IMR-90 (cell line): ENCODE results near the gene KCNMB3. TPM values are rescaled to one million over a fixed set of nuclear protein-coding genes. Genes with fewer than 3 reads are reported as not detected.

Experiments used
- ATAC-seq: fragments of 200-7000 bp; cut with Tn5 transposase; 2 replicates; pipeline ENCODE4 v1.9.1; 2020; ENCODE audit warnings: low read depth, mild to moderate bottlenecking, moderate library complexity
- BruUV-seq: library from RNA; stranded (reverse); fragments of 400-500 nt; replicated peaks from 2 replicates; lab custom pipeline; 2021; lab: Mats Ljungman, UMichigan
- CTCF ChIA-PET: fragments of 300-600 bp; formaldehyde crosslinking; extraction: SDS; loops from one replicate; lab custom pipeline; 2021; ENCODE audit warnings: antibody characterized with exemption; lab: Yijun Ruan, JAX
- POLR2A ChIA-PET: fragments of 300-600 bp; sonication (Branson Sonifier 250); formaldehyde crosslinking; loops from one replicate; lab custom pipeline; 2022; ENCODE audit warnings: antibody characterized with exemption; ENCODE audit not compliant: unreplicated experiment; lab: Charles Lee
- DNase-seq: peaks from one replicate; pipeline ENCODE4 v3.0.0; 2013
- H2AFZ ChIP-seq: replicated peaks from 2 replicates; pipeline ENCODE3; 2013; ENCODE audit warnings: low read length, mild to moderate bottlenecking; ENCODE audit not compliant: poor library complexity
- H2AK5ac ChIP-seq: 2 replicates; pipeline ENCODE4 v1.6.1; 2013; ENCODE audit warnings: low read depth, low read length, inconsistent platforms
- H2AK9ac ChIP-seq: replicated peaks from 2 replicates; pipeline ENCODE3; 2013; ENCODE audit warnings: mild to moderate bottlenecking, low read depth, low read length, moderate library complexity; ENCODE audit not compliant: poor library complexity
- H2BK120ac ChIP-seq: 2 replicates; pipeline ENCODE4 v1.6.1; 2013; ENCODE audit warnings: low read depth, low read length, inconsistent platforms
- H2BK15ac ChIP-seq: 3 replicates; pipeline ENCODE4 v1.6.1; 2013; ENCODE audit warnings: low read depth, low read length, inconsistent platforms
- H2BK20ac ChIP-seq: 2 replicates; pipeline ENCODE4 v1.6.1; 2013; ENCODE audit warnings: low read depth, mild to moderate bottlenecking, inconsistent platforms, low read length, moderate library complexity
- H2BK5ac ChIP-seq: 2 replicates; pipeline ENCODE4 v1.6.1; 2013; ENCODE audit warnings: mild to moderate bottlenecking, low read depth, low read length, inconsistent platforms; ENCODE audit not compliant: poor library complexity, severe bottlenecking
- H3K14ac ChIP-seq: replicated peaks from 2 replicates; pipeline ENCODE4 v1.6.1; 2013; ENCODE audit warnings: low read depth, low read length, inconsistent platforms
- H3K18ac ChIP-seq: 2 replicates; pipeline ENCODE4 v1.6.1; 2013; ENCODE audit warnings: low read depth, low read length, control low read depth
- H3K23ac ChIP-seq: 2 replicates; pipeline ENCODE4 v1.6.1; 2013; ENCODE audit warnings: low read depth, low read length, inconsistent platforms
- H3K27ac ChIP-seq: 2 replicates; pipeline ENCODE4 v1.5.1; 2013; ENCODE audit warnings: mild to moderate bottlenecking, control low read depth, low read length; ENCODE audit not compliant: insufficient read depth
- H3K27me3 ChIP-seq: 2 replicates; pipeline ENCODE4 v1.6.1; 2013; ENCODE audit warnings: low read length; ENCODE audit not compliant: control insufficient read depth, insufficient read depth
- H3K36me3 ChIP-seq: 2 replicates; pipeline ENCODE4 v1.6.1; 2013; ENCODE audit warnings: low read length, mixed read lengths; ENCODE audit not compliant: control insufficient read depth, insufficient read depth
- H3K4ac ChIP-seq: 2 replicates; pipeline ENCODE4 v1.6.1; 2013; ENCODE audit warnings: low read depth, low read length, inconsistent platforms
- H3K4me1 ChIP-seq: 2 replicates; pipeline ENCODE4 v1.6.1; 2013; ENCODE audit warnings: low read length, mixed read lengths; ENCODE audit not compliant: control insufficient read depth, insufficient read depth
- H3K4me2 ChIP-seq: 2 replicates; pipeline ENCODE4 v1.6.1; 2013; ENCODE audit warnings: low read depth, mild to moderate bottlenecking, control low read depth, low read length, moderate library complexity
- H3K4me3 ChIP-seq: 2 replicates; pipeline ENCODE4 v1.5.1; 2013; ENCODE audit warnings: low read depth, mild to moderate bottlenecking, control low read depth, low read length, moderate library complexity; ENCODE audit not compliant: insufficient read depth
- H3K56ac ChIP-seq: 2 replicates; pipeline ENCODE4 v1.6.1; 2013; ENCODE audit warnings: low read length, inconsistent platforms; ENCODE audit not compliant: insufficient read depth; ENCODE audit errors: extremely low read depth
- H3K79me1 ChIP-seq, 2 experiments: 2 replicates each; pipeline ENCODE4 v1.6.1; 2013; ENCODE audit warnings: low read length in 2 of 2, inconsistent platforms in 1 of 2, low read depth in 1 of 2
- H3K9ac ChIP-seq: 2 replicates; pipeline ENCODE4 v1.6.1; 2013; ENCODE audit warnings: low read depth, low read length, control low read depth
- H3K9me1 ChIP-seq: 2 replicates; pipeline ENCODE4 v1.6.1; 2013; ENCODE audit warnings: low read length, inconsistent platforms; ENCODE audit not compliant: insufficient read depth
- H3K9me3 ChIP-seq: 2 replicates; pipeline ENCODE4 v1.6.1; 2013; ENCODE audit warnings: low read length; ENCODE audit not compliant: control insufficient read depth, insufficient read depth
- H4K20me1 ChIP-seq: 2 replicates; pipeline ENCODE4 v1.6.1; 2013; ENCODE audit warnings: low read length, inconsistent platforms; ENCODE audit not compliant: insufficient read depth
- H4K5ac ChIP-seq: 2 replicates; pipeline ENCODE4 v1.6.1; 2013; ENCODE audit warnings: mild to moderate bottlenecking, low read depth, low read length, control low read depth
- H4K8ac ChIP-seq, 2 experiments: 2 replicates each; pipeline ENCODE4 v1.6.1; 2013; ENCODE audit warnings: low read depth in 2 of 2, low read length in 2 of 2, control low read depth in 1 of 2, inconsistent platforms in 1 of 2
- H4K91ac ChIP-seq: 2 replicates; pipeline ENCODE4 v1.6.1; 2013; ENCODE audit warnings: low read depth, low read length, inconsistent platforms; ENCODE audit not compliant: insufficient read depth
- FOS ChIP-seq: fragments of 150-350 bp; IDR thresholded peaks from 2 replicates; pipeline ENCODE4 v1.6.1; 2016; ENCODE audit warnings: low read depth, low read length
- MAZ ChIP-seq: IDR thresholded peaks from 2 replicates; pipeline ENCODE4 v1.6.1; 2012; ENCODE audit warnings: low read depth, mild to moderate bottlenecking, low read length, improper control_type of control experiment, moderate library complexity, borderline replicate concordance
- NFE2L2 ChIP-seq: fragments of 150-350 bp; IDR thresholded peaks from 2 replicates; pipeline ENCODE4 v1.6.1; 2016; ENCODE audit warnings: low read depth, mild to moderate bottlenecking, low read length
- SMC3 ChIP-seq: fragments of 150-350 bp; IDR thresholded peaks from 2 replicates; pipeline ENCODE4 v1.6.1; 2016; ENCODE audit warnings: low read depth, mild to moderate bottlenecking, antibody characterized with exemption, low read length, moderate library complexity
- WGBS, 2 experiments: methylation state at CpG; one replicate each; pipeline versions ENCODE4 v1.1.5 to v1.1.7; 2013; ENCODE audit warnings: missing lambda C conversion rate in 2 of 2; ENCODE audit not compliant: insufficient read length in 1 of 2; ENCODE audit errors: extremely low coverage in 2 of 2; 5-methylcytosine and 5-hydroxymethylcytosine counted together
- dilution Hi-C: fragments of 300-500 bp; cut with HindIII; formaldehyde crosslinking; loops from one replicate; pipeline ENCODE4 v1.14.3; 2018; ENCODE audit warnings: low sequenced_read_pairs; ENCODE audit not compliant: unreplicated experiment
- in situ Hi-C: fragments of 300-500 bp; cut with MboI; formaldehyde crosslinking; loops from 3 replicates; pipeline ENCODE4 v1.14.3; 2019; ENCODE audit warnings: low sequenced_read_pairs, inconsistent platforms, mixed read lengths
- intact Hi-C: fragments of 100-400 bp; cut with micrococcal nuclease; formaldehyde crosslinking; loops from 2 replicates; pipeline ENCODE4 v1.10.0; 2022
- polyA plus RNA-seq, 3 experiments: library from polyadenylated mRNA; depleted of rRNA; stranded (reverse); fragments of >200 nt; gene quantifications; 2 replicates each; pipeline ENCODE4 v1.2.3, GENCODE V29; 2012; ENCODE audit warnings: low replicate concordance in 1 of 3
- total RNA-seq: library from RNA; depleted of rRNA; stranded (reverse); fragments of >200 nt; gene quantifications from 2 replicates; pipeline ENCODE4 v1.2.3, GENCODE V29; 2012

Gene KCNMB3
- total and polyA plus RNA-seq, 2 of the 4 experiments (the other 2 are of a cell fraction), result 0.72 to 1.2 TPM

GRCh38 chr3:179297971-179298725 lies 47.2 kb upstream of the KCNMB3 start:
- H2AK9ac ChIP-seq, result no peak overlapping the region
- no peak overlapping the region for H2BK5ac ChIP-seq
- TF ChIP-seq NFE2L2, result no peak
- TF ChIP-seq SMC3, result no peak
- no peak for TF ChIP-seq MAZ
- TF ChIP-seq FOS, result no peak
- no peak overlapping the region for H3K23ac ChIP-seq
- POLR2A ChIA-PET, result no interaction called here
- H3K36me3 ChIP-seq, result no peaks in the 10 kb centered on the region
- no peak overlapping the region for H3K14ac ChIP-seq
- H3K9me1 ChIP-seq, result no peaks in the 10 kb centered on the region
- intact Hi-C loops, result no loop called here
- no peak overlapping the region for H2BK120ac ChIP-seq
- H3K9ac ChIP-seq, result no peak overlapping the region
- no peaks in the 10 kb centered on the region for H3K4me1 ChIP-seq
- H3K56ac ChIP-seq, result no peak overlapping the region
- peaks cover 12% of the 10 kb centered on the region for H3K27me3 ChIP-seq
- no peak overlapping the region for H2AK5ac ChIP-seq
- no peak for ATAC-seq
- no peak overlapping the region for H3K4me3 ChIP-seq
- peak; percentile 13 for DNase-seq
- WGBS, 2 experiments, result no CpG with 5 or more reads among the region's 5 CpGs
- no peaks in the 10 kb centered on the region for H3K79me1 ChIP-seq
- CTCF ChIA-PET, result no interaction called here
- H4K91ac ChIP-seq, result no peak overlapping the region
- no peak overlapping the region for H3K27ac ChIP-seq
- H4K5ac ChIP-seq, result no peak overlapping the region
- no peak overlapping the region for H2BK15ac ChIP-seq
- dilution Hi-C loops, result loop anchor here (25.0 kb wide), 1 partner anchor 186 kb away; no protein-coding TSS in a partner anchor
- H3K18ac ChIP-seq, result no peak overlapping the region
- no peak overlapping the region for H2BK20ac ChIP-seq
- no TSS peak for BruUV-seq
- no peak overlapping the region for H4K8ac ChIP-seq
- H3K4me2 ChIP-seq, result no peak overlapping the region
- H3K9me3 ChIP-seq, result no peaks in the 10 kb centered on the region
- no peak overlapping the region for H2AFZ ChIP-seq
- no peak overlapping the region for H3K4ac ChIP-seq
- in situ Hi-C loops, result no loop called here
- no peaks in the 10 kb centered on the region for H4K20me1 ChIP-seq
